GM21576 (cell line): ENCODE results near the gene CBR1.
"Not testable (repeated sequence)": the region's sequence is repeated elsewhere in the genome, so short reads cannot be mapped to it uniquely, and the experiment has no call there.

Source experiments
- ATAC-seq: cut with Tn5 transposase; IDR thresholded peaks from one replicate; pipeline ENCODE4 v1.9.1; 2021; ENCODE audit warnings: mild to moderate bottlenecking, moderate library complexity; ENCODE audit not compliant: unreplicated experiment

The CBR1 gene

GRCh38 chr21:36047139-36047538, 22.7 kb upstream of the CBR1 start:
- no peak for ATAC-seq

- no peak for ATAC-seq
These were observed 21.5 kb upstream of the CBR1 start for GRCh38 chr21:36048357-36048756.

- ATAC-seq, result no peak
These were observed 16.7 kb upstream of the CBR1 start for GRCh38 chr21:36052860-36053714.

- no peak for ATAC-seq
These were observed 16.1 kb upstream of the CBR1 start for GRCh38 chr21:36053715-36054062.

GRCh38 chr21:36055551-36055950, 14.3 kb upstream of the CBR1 start:
- no peak for ATAC-seq

GRCh38 chr21:36059823-36060158, 10.0 kb upstream of the CBR1 start:
- ATAC-seq, result peak; percentile 21

- peak; percentile 81 for ATAC-seq
These were observed 9.5 kb upstream of the CBR1 start, which contains the start of gene SETD4 for GRCh38 chr21:36060159-36060921. Gene SETD4, minus strand, starts transcription at chr21:36060526. Its CDS starts 1,638 bp downstream, at chr21:36058888.

- ATAC-seq, result no peak
These were observed 8.4 kb upstream of the CBR1 start for GRCh38 chr21:36061445-36061844.

- no peak for ATAC-seq
These were observed 6.3 kb upstream of the CBR1 start for GRCh38 chr21:36063375-36064084.

GRCh38 chr21:36064085-36064460, 5.8 kb upstream of the CBR1 start:
- ATAC-seq, result no peak

- no peak for ATAC-seq
These were observed 4.3 kb upstream of the CBR1 start for GRCh38 chr21:36065497-36066036.

- ATAC-seq, result no peak
These were observed 951 bp upstream of the CBR1 start for GRCh38 chr21:36068748-36069398.

- no peak for ATAC-seq
These were observed 1.2 kb downstream of the CBR1 start for GRCh38 chr21:36070999-36071398.

GRCh38 chr21:36072453-36073162, 2.8 kb downstream of the CBR1 start:
- no peak for ATAC-seq

- no peak for ATAC-seq
These were observed 3.4 kb downstream of the CBR1 start for GRCh38 chr21:36073181-36073580.

GRCh38 chr21:36073911-36074310, 4.1 kb downstream of the CBR1 start:
- not testable (repeated sequence) for ATAC-seq

- no peak for ATAC-seq
These were observed 5.3 kb downstream of the CBR1 start for GRCh38 chr21:36075171-36075570.

- ATAC-seq, result no peak
These were observed 6.1 kb downstream of the CBR1 start for GRCh38 chr21:36075953-36076352.

- no peak for ATAC-seq
These were observed 7.2 kb downstream of the CBR1 start for GRCh38 chr21:36076878-36077655.
